ENCODE measurements around the gene LEP. TPM values are rescaled to one million over a fixed set of nuclear protein-coding genes. Genes with fewer than 3 reads are reported as not detected.

The LEP gene
- total RNA-seq, 2 experiments from 2014 or later: not detected

DNA sequence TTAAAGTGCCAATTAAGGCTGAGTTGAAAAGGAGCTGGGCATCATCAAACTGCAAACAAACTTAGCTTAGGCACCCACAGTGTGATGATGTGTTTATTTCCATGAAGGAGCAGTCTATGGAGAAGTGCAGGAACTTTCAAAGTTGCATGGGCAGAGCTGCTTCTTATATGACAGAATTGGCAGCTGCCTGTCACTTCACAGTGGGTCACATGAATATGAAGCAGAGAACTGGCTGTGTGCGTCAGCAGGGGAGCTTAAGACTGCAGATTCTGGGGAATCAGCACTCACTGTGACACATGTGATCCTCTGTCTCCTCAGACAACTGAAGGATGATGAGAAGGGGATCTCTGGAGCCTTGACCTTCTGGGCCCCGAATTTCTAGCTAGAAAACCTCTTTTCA lies 66.0 kb downstream of the LEP start:
- no peak for DNase-seq
- H3K27ac Mint-ChIP-seq: no peak overlapping the region
- no peaks in the 10 kb centered on the region for H3K27me3 Mint-ChIP-seq
- peaks cover 35% of the 10 kb centered on the region for H3K36me3 Mint-ChIP-seq
- no peak overlapping the region for H3K4me3 Mint-ChIP-seq
- ATAC-seq: no peak
- CTCF ChIA-PET: interaction anchor here (1.0 kb wide), 1 partner anchor 11 kb away, joined by 4 read pairs; no protein-coding TSS in a partner anchor
- no peaks in the 10 kb centered on the region for H3K9me3 Mint-ChIP-seq (ENCODE audit: low read depth)
- no peaks in the 10 kb centered on the region for H3K4me1 Mint-ChIP-seq

Small RNAs within 50 kb of the gene (microRNA-seq; reads per million reads assigned to microRNA genes)
- gene MIR129-1: not detected

Other genes with a start within 250 kb of the LEP start
- gene LRRC4, start 209.8 kb upstream of the LEP start, total RNA-seq: not detected
- 10 to 100 TPM; 52.6 to 53.6 TPM for gene RBM28, start 102.6 kb downstream of the LEP start, total RNA-seq
- under 1 TPM in 1 of 2 experiments, not detected in 1; 0.18 TPM for gene PRRT4, start 120.4 kb downstream of the LEP start, total RNA-seq
- 10 to 100 TPM; 54.1 to 62.8 TPM for gene IMPDH1, start 168.7 kb downstream of the LEP start, total RNA-seq
- 10 to 100 TPM; 13.2 to 24.0 TPM for gene HILPDA, start 214.6 kb downstream of the LEP start, total RNA-seq
- gene METTL2B, start 235.5 kb downstream of the LEP start, total RNA-seq: 10 to 100 TPM; 31.3 to 38.3 TPM

All from activated CD8-positive, alpha-beta memory T cell treated with anti-CD3 and anti-CD28 coated beads, Interleukin-2, amount 10 ng/mL, durations not matched to agents 7 days and 5 days (primary cell).